Astrocyte of the cerebellum (primary cell): ENCODE measurements around the gene CELF4.

Experiments
- DNase-seq: peaks from one replicate; pipeline ENCODE4 v3.0.0-alpha.2; 2011; ENCODE audit warnings: low read depth
- H3K4me3 ChIP-seq: 2 replicates; pipeline ENCODE4 v1.5.1; 2011; ENCODE audit warnings: mild to moderate bottlenecking, low read depth, low read length, moderate library complexity
- in situ Hi-C: cut with HindIII; loops from 2 replicates; pipeline ENCODE4 v1.10.0; 2017; ENCODE audit warnings: low sequenced_read_pairs
- TF ChIP-seq, protein P1 (sequence below): IDR thresholded peaks from 2 replicates; pipeline ENCODE4 v1.5.1; 2012; ENCODE audit warnings: low read length, low read depth, moderate library complexity, mild to moderate bottlenecking; ENCODE audit errors: missing control alignments

The CELF4 gene

GRCh38 chr18:37235583-37235982, 330.0 kb downstream of the CELF4 start:
- no peak overlapping the region for H3K4me3 ChIP-seq
- in situ Hi-C loops, result no loop called here
- DNase-seq, result no peak
- TF ChIP-seq, protein P1, sequence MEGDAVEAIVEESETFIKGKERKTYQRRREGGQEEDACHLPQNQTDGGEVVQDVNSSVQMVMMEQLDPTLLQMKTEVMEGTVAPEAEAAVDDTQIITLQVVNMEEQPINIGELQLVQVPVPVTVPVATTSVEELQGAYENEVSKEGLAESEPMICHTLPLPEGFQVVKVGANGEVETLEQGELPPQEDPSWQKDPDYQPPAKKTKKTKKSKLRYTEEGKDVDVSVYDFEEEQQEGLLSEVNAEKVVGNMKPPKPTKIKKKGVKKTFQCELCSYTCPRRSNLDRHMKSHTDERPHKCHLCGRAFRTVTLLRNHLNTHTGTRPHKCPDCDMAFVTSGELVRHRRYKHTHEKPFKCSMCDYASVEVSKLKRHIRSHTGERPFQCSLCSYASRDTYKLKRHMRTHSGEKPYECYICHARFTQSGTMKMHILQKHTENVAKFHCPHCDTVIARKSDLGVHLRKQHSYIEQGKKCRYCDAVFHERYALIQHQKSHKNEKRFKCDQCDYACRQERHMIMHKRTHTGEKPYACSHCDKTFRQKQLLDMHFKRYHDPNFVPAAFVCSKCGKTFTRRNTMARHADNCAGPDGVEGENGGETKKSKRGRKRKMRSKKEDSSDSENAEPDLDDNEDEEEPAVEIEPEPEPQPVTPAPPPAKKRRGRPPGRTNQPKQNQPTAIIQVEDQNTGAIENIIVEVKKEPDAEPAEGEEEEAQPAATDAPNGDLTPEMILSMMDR, result no peak

DNA sequence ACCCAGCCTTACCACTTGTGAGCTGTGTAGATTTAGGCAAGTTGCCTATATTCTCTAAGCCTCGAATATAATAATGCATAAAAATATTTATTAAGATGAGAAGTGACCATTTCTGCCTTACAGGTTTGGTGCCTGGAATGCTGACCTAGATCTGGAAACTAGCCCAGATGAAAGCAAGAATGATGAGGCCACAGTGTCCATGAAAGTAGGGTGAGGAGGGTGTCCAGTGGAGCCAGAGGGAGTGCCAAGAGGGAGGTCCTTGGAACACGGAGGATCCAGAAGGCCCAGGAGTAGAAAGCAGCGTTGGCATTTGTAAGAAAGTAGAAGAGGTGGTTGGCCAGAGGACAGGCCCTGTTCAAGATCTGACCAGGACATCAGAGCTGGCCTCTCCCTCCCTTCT, 334.3 kb downstream of the CELF4 start:
- in situ Hi-C loops, result no loop called here
- H3K4me3 ChIP-seq, result no peak overlapping the region
- DNase-seq, result no peak
- TF ChIP-seq, protein P1, result no peak

- TF ChIP-seq, protein P1, result no peak
- H3K4me3 ChIP-seq, result no peak overlapping the region
- in situ Hi-C loops, result no loop called here
- DNase-seq, result no peak
Measured at GRCh38 chr18:37230768-37231167, 334.8 kb downstream of the CELF4 start.

DNA sequence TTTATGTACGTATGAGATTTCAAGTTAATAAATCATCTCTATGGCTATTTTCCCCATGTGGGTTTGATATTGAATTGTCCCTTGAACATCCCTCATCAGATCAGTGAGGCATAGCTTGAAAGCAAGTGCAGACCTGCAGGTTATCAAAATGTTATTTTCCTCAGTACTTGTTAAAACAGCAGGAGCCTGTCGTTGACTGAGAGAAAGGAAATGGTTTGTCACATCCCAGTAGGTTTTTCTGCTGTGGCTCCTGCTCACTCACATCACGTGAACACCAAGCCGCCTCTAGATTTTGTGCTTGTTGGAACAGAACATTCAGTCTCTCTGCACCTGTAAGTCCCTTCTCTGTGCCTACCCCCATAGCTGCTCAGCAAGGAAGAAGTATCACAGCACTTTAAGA, 340.3 kb downstream of the CELF4 start:
- DNase-seq, result no peak
- no peak overlapping the region for H3K4me3 ChIP-seq
- TF ChIP-seq, protein P1, result no peak
- in situ Hi-C loops, result no loop called here

GRCh38 chr18:37222999-37223378, 342.6 kb downstream of the CELF4 start:
- no peak overlapping the region for H3K4me3 ChIP-seq
- DNase-seq, result no peak
- in situ Hi-C loops, result no loop called here
- TF ChIP-seq, protein P1, result no peak

- in situ Hi-C loops, result no loop called here
- no peak overlapping the region for H3K4me3 ChIP-seq
- DNase-seq, result no peak
- TF ChIP-seq, protein P1, result no peak
Measured at GRCh38 chr18:37222354-37222998, 343.1 kb downstream of the CELF4 start.
